Hematopoietic multipotent progenitor cell treated with erythropoietin and hydrocortisone succinate and interleukin-3 and kit ligand, for 4 days (in vitro differentiated cells): ENCODE results near the gene NR6A1.

Experiments
- DNase-seq: peaks from one replicate; pipeline ENCODE4 v3.0.0-alpha.2; 2015

NR6A1 gene

DNA sequence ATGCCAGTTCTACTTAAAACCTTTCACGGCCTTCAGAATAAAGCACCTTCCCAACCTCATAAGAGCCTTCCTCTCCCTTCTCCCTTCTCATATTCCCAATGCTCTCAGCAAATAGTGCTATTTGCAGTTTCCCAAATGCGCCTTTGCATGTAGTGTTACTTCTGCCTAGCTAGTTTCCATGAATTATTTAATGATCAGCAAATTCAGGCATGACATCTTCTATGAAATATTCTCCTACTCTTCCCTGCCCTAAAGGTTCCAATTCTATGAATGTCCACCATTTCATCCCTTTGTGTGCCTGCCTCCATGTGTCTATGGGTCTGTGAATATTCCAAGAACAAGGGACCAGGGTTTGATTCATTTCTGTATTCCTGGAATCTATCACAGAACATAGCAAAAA, 165.1 kb downstream of the NR6A1 start:
- no peak for DNase-seq

DNA sequence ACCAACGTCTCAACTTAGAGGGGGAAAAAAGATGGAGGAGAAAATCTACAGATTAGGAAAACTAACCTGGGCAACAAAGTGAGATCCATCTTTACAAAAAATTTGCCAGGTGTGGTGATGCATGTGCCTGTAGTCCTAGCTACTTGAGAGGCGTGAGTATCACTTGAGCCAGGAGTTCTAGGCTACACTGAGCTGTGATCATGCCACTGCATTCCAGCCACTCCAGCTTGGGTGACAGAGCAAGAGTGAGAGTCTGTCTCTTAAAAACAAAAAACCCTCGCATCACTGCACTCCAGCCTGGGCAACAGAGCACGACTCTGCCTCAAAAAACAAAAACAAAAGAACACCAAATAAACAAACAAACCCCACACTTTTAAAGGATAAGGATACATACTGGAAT, 165.9 kb downstream of the NR6A1 start:
- no peak for DNase-seq

DNA sequence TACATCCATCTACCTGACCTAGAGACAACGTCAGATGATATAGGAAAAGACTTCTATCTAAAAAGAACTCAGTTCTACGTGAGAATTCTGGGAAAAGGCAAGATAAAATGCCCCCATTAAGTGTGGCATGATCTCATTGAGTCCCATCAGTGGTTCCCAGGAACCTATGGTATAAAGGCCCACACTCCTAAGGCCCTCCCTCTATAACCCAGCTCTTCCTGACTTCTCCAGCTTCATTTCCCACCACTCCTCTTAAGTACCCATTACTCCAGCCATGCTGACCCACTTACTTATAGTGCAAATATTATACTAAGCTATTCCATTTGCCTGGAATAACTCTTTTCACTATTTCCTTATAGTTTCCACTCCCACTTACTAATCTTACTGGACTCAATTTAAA, 168.5 kb downstream of the NR6A1 start:
- no peak for DNase-seq

DNA sequence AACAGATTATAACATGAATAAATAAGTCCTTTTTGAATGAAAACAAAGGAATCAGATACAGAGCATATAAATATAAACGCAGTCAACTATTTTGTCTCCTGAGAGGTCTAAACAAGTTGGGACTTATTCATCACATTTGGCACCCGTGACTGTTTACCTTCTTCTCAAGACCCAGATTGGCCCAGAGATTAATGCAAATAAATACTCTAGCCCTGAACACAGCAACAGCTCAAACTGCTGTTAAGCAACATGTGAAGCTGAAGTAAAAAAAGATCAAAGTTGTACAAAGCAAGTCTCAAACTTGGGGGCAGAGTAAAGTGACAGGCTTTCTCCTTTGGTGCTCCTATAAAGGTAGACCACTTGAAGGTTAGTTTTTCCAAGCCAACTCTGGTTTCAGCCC, 168.9 kb downstream of the NR6A1 start:
- no peak for DNase-seq

DNA sequence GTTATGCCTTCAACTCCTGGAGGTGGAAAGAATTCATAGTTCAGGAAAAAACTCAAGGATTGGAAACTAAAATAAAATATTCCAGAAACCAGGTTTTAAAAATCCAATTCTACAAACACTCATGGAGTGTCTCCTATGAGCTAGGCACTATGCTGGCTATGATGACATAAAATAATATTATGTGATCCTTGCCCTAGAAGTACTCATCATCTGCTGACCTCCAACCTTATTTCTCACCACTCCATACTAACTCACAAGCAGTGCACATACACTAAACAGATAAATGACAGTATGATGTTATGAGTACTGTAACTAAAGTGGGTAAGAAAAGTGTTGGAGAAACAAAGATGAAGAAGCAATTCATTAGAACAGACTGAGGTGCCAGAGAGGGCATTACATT, 170.7 kb downstream of the NR6A1 start:
- DNase-seq: no peak

DNA sequence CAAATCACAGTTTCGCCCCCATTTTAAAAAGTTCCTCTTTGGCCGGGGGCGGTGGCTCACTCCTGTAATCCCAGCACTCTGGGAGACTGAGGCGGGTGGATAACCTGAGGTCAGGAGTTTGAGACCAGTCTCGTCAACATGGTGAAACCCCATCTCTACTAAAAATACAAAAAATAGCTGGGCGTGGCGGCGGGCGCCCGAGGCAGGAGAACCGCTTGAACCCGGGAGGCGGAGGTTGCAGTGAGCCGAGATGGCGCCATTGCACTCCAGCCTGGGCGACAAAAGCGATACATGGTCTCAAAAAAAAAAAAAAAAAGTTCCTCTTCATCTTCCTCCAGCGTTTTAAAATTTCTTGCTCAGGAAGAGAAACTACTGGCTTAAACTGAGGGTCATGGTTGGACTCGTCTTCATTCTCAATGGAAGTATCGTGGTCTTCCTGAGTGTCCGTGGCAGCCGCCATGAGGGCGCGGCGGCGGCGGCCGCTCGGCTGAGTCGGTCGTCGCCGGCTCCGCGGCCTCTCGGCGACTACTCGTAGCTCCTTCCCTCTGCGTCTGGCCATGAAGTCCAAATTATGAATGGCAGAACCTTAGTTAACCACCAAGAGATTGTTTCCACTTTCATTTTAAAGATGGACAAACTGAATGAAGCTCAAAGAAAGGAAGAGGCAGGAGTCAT, 171.9 kb downstream of the NR6A1 start:
- no peak for DNase-seq

DNA sequence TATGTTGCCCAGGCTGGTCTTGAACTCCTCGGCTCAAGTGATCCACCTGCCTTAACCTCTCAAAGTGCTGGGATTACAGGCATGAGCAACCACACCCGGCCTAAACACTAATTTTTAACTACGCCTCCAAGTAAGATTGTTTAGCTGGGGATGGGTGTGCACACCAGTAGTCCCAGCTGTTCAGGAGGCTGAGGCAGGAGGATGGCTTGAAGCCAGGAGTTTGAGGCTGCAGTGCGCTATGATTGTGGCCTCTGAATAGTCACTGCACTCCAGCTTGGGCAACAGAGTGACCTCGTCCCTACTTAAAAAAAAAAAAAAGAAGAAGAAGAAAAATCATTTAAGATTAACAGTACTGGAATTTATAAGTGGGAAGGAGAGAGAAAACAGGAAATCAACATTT, 173.1 kb downstream of the NR6A1 start:
- DNase-seq: no peak

DNA sequence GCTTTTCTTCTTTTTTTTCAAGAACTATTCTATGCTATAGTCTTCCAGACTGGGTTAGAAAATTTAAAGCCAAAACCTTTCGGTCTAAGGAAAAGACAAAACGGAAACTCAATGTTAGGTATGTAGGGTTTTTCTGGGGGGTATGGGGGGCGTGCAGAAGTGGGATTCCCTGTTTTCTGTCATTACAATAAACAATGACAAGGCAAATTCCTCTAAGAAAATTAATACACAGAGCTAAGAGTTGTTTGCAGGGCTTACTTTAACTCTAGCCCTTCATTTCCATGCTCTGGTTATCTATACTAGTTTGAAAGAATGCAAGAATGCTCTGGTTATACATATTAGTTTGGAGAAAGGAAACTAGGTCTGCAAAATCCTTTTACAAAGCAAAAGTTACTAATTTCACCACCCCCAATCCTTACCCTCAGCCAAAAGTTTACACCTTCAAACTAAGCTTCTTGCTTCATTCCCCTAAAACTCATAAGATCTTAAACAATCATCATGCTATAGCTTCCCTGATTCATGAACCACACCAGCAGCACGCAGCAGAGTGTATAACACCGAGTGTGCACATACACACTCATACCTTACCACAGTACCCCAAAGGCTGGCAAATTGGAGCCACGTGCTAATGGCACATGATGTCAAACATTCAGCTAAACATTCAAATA, 174.8 kb downstream of the NR6A1 start:
- no peak for DNase-seq

DNA sequence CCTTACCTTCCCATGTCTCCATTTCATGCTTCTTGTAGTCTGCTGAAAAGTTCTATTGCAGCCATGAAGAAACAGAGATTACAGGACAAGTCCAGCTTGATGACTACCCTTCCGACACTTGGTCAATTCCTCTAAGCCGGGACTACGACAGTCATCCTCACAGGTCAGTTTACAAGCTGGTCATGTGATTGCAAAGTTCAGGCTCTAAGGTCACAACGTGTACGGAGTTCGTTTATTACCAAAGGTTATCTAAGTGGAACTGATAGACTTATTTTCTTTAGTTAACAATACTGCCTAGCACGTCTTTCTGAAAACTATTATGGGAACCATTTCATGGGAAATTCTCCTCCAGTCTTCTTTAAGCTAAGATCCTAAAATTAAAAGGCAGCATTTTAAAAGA, 175.4 kb downstream of the NR6A1 start:
- no peak for DNase-seq

DNA sequence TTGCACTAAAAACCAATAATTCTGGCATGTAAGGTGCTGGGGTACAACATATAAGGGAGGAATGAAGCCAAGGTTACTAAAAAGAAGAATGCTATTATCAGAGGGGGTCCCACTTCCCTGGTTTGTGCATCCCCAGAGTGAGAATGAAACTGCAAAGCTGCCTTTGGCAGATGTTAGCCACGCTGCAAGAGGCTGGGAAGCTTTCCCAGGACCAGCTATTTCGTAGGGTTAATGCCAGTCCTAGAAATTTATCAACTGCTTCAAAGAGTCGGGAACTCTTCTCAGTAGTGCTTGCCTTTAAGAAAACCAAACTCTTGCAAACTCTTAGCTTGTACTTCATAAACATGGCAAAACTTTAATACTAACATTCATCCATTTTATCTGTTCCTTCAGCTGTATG, 176.4 kb downstream of the NR6A1 start:
- DNase-seq: no peak

DNA sequence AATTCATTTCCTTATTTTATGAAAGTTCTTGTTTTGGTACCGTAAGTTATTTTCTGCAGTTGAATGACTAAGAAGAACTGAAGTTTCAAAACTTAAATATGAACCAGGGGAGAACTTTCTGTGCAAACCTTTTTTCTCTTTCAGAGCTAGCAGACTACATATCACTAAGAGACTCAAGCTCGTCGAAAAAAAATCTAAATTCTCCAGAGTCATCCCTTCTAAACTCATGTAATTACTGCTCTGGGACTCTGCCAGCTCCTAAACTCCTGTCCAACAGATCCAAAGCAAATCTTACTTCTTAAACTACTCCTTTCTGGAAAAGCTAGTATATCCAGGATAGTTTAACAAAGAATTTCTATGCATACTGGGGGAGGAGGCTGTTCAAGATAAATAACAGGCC, 176.9 kb downstream of the NR6A1 start:
- DNase-seq: no peak

DNA sequence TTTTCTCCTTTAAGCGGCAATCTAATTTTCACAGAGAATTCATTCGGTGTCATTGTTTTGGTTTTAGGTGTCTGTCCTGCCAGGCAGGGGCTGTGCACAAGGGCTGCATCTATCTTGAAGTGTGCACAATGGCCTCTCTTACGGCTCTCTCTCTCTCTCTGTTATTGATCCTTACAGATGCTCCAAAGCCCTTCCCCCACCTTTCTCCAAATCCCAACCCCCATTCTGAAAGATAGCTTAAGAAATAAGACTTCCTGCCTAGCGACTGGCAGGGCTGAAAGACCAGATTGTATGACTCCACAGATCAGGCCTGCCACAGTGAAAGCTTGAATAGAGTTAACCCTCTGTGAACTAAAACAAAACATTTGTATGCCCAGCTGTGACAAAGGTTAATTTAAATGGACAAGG, 177.5 kb downstream of the NR6A1 start:
- DNase-seq: peak; percentile 53

DNA sequence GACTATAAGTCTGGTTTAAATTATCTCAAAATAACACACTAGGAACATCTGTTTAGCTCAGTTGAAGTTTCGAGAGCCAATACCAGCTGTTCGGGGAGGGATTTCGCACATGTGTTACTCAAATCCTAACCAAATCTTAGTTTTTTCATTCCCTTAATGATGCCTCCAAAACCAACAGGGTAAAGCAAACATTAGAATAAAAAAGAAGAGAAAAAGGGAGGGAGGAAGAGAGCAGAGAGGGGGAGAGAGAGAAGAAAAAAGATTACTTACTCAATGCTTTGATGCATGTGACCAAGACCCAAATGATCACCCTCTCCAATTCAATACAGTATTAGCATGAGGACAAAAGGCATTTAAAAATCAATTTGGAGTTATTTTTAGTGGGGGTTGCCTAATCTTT, 177.9 kb downstream of the NR6A1 start:
- no peak for DNase-seq

DNA sequence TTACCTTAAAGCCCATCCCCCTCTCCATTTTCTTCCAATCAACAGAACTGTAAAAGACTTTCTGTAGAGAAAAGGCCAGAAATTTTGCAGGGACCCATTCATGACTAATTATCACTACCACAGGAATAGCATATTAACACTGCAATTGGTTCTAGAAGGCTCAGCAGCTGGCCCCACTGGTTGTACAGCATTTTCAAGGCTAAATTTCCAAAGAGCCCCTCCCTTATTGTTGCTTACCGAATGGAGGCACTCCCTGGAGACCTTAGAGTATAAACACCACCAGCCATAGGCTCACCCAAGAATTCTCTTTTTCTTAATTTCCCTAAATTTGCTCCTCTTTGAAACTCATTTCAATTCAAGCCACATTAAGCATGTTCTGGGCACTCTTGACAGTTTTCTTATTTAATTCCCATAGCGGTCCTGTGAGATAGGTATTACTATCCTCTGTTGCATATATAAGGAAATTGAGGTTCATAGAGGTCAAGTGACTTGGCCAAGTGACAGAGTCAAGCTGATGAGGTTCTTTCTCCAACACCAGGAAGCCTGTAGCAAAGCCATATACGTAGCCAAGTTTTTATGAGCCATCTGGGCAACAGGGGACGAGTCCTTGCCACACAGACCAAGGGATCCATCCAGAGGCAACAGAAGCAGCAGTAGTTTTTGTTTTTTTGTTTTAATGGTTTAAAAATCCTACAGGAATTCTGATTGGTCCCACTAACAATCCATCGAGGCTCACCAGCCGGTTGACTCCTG, 180.0 kb downstream of the NR6A1 start:
- DNase-seq: no peak

DNA sequence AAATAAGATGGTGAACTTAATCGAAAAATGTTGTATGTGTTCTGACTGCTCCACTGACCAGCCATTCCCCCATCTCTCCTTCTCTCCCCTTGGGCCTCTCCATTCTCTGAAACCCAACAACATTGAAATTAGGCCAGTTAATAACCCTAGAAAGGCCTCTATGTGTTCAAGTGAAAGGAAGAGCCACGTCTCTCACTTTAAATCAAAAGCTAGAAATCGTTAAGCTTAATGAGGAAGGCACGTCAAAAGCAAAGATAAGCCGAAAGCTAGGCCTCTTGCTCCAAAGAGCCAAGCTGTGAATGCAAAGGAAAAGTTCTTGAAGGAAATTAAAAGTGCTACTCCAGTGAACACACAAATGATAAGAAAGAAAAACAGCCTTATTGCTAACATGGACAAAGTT, 186.5 kb downstream of the NR6A1 start:
- no peak for DNase-seq

DNA sequence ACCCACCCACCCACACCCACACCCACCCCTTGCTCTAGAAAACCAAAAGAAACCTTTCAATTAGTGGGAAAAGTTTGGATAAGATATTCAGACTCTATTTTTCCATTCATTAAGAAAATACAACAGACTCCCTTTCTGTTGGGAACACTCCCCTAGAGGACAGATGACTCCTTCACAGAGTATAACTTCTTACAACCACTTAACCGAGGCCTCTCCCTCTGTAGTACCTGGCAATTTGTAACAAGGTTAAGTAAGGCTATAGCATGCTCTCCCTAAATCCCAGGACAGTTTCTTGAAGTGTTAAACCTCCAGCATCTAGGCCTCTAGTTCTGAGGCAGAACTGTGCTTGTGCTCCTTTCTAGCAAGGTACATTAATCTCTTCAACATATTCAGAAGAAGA, 188.0 kb downstream of the NR6A1 start:
- DNase-seq: no peak

DNA sequence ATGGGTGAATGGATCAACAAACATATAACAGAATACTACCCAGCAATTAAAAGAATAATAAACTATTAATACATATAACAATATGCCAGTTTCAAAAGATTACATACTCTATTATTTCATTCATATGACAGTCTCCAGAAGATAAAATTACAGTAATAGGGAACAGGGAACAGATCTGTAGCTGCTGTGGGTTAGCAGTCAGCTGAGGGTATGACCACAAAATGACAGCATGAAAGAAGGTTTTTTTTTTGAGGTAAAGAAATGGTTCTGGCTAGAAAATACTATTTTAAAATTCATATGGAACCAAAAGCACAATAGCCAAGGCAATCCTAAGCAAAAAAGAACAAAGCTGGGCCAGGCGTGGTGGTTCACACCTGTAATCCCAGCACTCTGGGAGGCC, 190.9 kb downstream of the NR6A1 start:
- DNase-seq: peak; percentile 59

DNA sequence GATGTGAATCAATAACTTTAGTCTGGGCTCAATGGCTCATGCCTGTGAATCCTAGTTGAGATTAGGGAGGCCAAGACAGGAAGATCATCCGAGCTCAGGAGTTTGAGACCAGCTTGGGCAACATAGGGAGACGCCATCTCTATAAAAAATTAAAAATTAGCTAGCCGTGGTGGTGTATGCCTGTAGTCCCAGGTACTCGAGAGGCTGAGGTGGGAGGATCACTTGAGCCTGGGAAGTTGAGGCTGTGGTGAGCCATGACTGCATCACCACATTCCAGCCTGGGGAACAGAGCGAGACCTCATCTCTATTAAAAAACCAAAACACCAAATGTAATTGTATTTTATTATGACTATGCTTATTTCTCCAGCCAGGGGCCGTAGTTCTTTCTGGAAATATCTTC, 194.4 kb downstream of the NR6A1 start:
- no peak for DNase-seq

DNA sequence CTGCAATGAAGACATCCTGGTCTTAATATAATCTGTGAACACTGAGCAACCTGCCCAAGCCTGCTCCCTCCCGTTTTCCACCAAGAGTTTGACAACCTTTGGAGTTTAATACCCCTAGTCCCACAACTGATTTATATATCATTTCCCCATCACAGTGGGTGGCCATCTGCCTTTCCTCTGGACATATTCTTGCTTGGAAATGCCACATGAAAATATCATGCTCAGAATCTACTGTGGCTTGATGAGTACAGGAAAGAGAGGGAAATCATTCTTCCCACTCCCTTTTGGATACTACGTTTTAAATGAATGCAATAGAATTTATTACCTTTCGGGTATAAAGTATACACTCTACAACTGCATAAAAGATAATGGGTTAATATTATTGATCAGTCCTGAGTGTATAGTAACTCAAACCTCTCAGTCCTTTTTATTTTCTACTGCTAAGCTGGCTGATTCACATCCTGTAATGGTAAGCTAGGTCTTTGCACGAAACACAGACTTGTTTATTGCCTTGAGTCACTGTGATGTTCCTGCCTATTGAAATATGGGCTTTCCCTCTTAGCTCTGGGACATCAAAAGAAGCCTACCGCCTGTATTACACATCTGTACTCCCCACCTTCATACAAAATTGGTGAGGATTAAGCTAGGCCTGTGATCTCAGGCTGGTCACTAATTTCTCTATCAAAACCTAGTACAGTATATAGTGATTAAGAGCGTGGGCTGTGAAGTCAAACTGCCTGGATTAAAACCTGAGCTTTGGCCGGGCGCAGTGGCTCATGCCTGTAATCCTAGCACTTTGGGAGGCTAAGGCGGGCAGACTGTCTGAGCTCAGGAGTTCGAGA, 196.4 kb downstream of the NR6A1 start:
- DNase-seq: no peak

DNA sequence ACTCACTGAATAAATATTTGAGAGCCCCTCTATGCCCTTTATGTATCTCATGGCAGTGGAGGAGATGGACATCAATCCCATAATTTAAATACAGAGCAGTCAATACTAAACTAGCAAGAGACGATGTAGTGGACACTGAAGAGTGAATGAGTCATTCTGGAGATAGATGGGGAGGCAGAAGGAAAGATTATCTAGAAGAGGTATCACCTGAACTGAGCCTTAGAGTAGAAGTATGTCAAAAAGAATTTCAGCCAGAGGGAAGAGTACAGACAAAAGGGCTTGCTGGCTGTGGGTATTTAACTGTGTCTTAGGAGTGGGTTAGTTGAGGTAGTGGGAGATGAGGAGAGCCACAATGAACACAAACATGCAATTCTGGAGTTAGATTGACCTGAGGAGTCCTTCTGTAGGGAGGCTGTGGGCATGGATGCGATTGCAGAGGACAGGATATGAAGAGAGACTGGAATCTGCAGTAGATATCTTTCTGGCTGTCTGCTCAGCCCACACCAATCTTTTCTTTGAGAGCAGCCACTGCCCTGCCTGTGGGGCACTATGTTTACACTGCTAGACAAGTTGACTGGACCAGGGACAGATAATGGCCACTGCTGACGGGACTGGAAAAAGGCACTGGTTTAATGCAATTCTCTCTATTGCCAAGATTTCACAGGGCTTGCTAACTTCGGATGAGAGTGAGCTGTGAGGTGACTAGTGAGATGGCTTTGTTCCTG, 200.0 kb downstream of the NR6A1 start:
- no peak for DNase-seq

DNA sequence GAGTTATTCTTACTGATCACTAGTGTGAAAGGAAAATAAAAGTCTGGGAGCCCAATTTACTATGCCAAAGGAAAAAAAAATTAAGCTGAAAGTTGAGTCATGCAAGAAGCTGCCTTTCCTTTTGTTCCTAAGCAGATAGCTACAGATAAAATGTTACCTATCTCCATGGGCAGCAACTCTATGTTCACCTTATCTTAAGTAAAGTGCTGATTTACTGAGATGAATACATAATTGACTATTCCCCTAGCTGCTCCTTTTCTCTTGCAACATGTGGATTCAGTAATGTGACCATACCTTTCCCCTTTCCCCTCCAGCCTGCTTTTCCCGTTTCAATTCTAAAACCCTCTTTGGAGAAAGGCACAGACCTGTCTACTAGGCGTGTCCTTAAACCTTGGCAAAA, 201.2 kb downstream of the NR6A1 start:
- DNase-seq: no peak

DNA sequence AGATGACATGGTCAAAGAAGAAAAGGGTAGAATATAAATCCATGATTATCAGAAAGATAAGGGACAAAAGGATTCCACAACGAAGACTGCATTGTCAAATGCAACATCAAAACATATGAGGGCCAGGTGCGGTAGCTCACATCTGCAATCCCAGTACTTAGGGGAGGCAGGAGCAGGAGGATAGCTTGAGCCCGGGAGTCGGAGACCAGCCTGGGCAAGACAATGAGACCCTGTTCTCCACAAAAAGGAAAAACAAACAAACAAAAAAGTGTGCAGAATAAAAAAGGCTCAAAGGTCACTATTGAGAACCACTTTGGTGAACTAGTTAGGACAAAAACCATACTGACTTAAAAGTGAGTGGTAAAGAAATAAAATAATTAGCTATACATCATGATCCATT, 203.7 kb downstream of the NR6A1 start:
- no peak for DNase-seq

DNA sequence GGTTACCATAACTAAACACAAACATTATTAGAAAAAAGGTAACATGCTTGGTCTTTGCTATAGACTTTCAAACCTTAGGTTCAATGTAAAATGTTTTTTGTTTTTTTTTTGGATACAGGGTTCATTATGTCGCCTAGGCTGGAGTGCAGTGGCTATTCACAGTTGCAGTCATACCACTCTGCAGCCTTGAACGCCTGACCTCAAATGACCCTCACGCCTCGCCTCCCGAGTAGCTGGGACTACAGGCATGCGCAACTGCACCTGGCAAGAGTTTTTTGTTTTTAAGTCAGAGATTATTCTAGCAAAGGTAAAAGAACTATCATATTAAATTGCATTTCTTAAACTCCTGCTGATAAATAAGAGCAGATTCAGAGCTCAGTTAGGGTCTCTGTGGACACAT, 208.8 kb downstream of the NR6A1 start:
- no peak for DNase-seq
